Measurements from ENCODE around the gene ST6GAL1. TPM values are rescaled to one million over a fixed set of nuclear protein-coding genes. Genes with fewer than 3 reads are reported as not detected.
A peak's percentile ranks its signal among the peaks of the same experiment; 100 is the strongest.
"Not testable (repeated sequence)": the region's sequence is repeated elsewhere in the genome, so short reads cannot be mapped to it uniquely, and the experiment has no call there.

ST6GAL1 gene
- total RNA-seq, 1 donor from 2014 or later = 15.8 TPM

DNA sequence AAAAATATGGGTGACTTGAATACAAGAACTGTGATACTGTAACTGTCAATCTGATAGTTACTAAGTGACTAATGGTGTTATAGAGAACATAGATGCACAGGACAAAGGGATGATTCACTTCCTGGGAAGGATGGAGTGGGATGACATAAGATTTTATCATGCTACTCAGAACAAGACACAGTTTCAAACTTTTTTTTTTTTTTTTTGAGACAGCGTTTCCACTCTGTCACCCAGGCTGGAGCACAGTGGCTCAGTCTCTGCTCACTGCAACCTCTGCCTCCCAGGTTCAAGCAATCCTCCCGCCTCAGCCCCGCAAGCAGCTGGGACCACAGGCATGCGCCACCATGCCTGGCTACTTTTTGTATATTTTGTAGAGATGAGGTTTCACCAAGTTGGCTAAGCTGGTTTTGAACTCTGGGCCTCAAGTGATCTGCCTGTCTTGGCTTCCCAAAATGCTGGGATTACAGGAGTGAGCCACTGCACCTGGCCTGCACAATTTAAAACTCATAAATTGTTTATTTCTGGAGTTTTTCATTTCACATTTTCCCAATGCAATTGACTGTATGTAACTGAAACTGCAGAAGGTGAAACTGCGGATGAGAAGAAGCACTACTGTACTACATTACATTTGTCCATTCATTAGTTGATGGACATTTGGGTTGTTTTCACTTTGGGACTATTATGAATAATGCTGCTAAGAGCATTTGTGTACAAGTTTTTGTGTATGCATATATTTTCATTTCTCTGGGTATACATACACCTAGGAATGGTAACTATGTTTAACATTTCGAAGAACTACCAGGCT is 47.2 kb upstream of the ST6GAL1 start:
- H3K4me1 Mint-ChIP-seq (ENCODE audit: low read depth, unreplicated experiment) = peaks cover 33% of the 10 kb centered on the region
- Histone ChIP-seq H4K20me1 (ENCODE audit: insufficient read depth, low read length) (no peaks in the 10 kb centered on the region), H3K36me3 (ENCODE audit: insufficient read depth, low read length) (no peaks in the 10 kb centered on the region), H3K4me1 (ENCODE audit: insufficient read depth, low read length) (peaks cover 6% of the 10 kb centered on the region), H3K27me3 (ENCODE audit: insufficient read depth, low read length) (no peaks in the 10 kb centered on the region), H3K9me3 (ENCODE audit: insufficient read depth, low read depth, low read length) (no peaks in the 10 kb centered on the region), H2AFZ (ENCODE audit: low read depth, low read length) (no peak overlapping the region), H3K27ac (ENCODE audit: low read depth, low read length) (no peak overlapping the region), H3K4me2 (ENCODE audit: low read length) (peak overlapping the region; percentile 58), H3K9ac (ENCODE audit: low read length) (peak overlapping the region; percentile 10), H3K4me3 (ENCODE audit: insufficient read depth, low read depth, low read length) (no peak overlapping the region), H3K79me2 (ENCODE audit: insufficient read depth, low read length) (no peaks in the 10 kb centered on the region)
- FAIRE-seq = peak; percentile 49
- no peak overlapping the region for H3K4me3 Mint-ChIP-seq (ENCODE audit: unreplicated experiment)
- H3K27me3 Mint-ChIP-seq (ENCODE audit: low read depth, unreplicated experiment) = no peaks in the 10 kb centered on the region
- no peak for TF ChIP-seq EZH2 (IDR thresholded peaks at IDR 0.05; ENCODE audit: insufficient read depth, low read length)
- TF ChIP-seq, protein P1, sequence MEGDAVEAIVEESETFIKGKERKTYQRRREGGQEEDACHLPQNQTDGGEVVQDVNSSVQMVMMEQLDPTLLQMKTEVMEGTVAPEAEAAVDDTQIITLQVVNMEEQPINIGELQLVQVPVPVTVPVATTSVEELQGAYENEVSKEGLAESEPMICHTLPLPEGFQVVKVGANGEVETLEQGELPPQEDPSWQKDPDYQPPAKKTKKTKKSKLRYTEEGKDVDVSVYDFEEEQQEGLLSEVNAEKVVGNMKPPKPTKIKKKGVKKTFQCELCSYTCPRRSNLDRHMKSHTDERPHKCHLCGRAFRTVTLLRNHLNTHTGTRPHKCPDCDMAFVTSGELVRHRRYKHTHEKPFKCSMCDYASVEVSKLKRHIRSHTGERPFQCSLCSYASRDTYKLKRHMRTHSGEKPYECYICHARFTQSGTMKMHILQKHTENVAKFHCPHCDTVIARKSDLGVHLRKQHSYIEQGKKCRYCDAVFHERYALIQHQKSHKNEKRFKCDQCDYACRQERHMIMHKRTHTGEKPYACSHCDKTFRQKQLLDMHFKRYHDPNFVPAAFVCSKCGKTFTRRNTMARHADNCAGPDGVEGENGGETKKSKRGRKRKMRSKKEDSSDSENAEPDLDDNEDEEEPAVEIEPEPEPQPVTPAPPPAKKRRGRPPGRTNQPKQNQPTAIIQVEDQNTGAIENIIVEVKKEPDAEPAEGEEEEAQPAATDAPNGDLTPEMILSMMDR (IDR thresholded peaks at IDR 0.05; ENCODE audit: insufficient read depth, low read depth, low read length) = no peak
- peak overlapping the region; percentile 84 for H3K27ac Mint-ChIP-seq (ENCODE audit: unreplicated experiment)
- peak; percentile 80 for DNase-seq (ENCODE audit: low read depth)
- H3K9me3 Mint-ChIP-seq (ENCODE audit: unreplicated experiment) = no peaks in the 10 kb centered on the region
- H3K36me3 Mint-ChIP-seq (ENCODE audit: low read depth, unreplicated experiment) = no peaks in the 10 kb centered on the region

DNA sequence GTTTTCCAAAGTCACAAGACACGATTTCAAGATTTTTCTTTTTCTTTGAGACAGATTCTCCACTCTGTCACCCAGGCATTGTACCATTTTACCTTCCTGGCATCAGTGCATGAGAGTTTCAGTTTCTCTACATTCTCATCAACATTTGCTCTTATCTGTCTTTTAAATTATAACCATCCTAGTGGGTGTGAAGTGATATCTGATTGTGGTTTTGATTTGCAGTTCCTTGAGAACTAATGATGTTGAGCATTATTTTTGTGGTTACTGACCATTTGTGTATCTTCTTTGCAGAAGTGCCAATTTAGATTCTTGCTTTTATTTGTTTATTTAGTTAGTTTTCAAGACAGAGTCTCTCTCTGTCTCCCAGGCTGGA is 46.7 kb upstream of the ST6GAL1 start:
- DNase-seq (ENCODE audit: low read depth) = no peak
- TF ChIP-seq EZH2 (IDR thresholded peaks at IDR 0.05; ENCODE audit: insufficient read depth, low read length) = no peak
- TF ChIP-seq, protein P1 (IDR thresholded peaks at IDR 0.05; ENCODE audit: insufficient read depth, low read depth, low read length) = no peak
- H3K27me3 Mint-ChIP-seq (ENCODE audit: low read depth, unreplicated experiment) = no peaks in the 10 kb centered on the region
- Histone ChIP-seq H3K4me2 (ENCODE audit: low read length) (no peak overlapping the region), H3K36me3 (ENCODE audit: insufficient read depth, low read length) (no peaks in the 10 kb centered on the region), H3K4me1 (ENCODE audit: insufficient read depth, low read length) (peaks cover 6% of the 10 kb centered on the region), H2AFZ (ENCODE audit: low read depth, low read length) (no peak overlapping the region), H3K9me3 (ENCODE audit: insufficient read depth, low read depth, low read length) (no peaks in the 10 kb centered on the region), H3K27ac (ENCODE audit: low read depth, low read length) (no peak overlapping the region), H3K4me3 (ENCODE audit: insufficient read depth, low read depth, low read length) (no peak overlapping the region), H4K20me1 (ENCODE audit: insufficient read depth, low read length) (no peaks in the 10 kb centered on the region), H3K79me2 (ENCODE audit: insufficient read depth, low read length) (no peaks in the 10 kb centered on the region), H3K27me3 (ENCODE audit: insufficient read depth, low read length) (no peaks in the 10 kb centered on the region), H3K9ac (ENCODE audit: low read length) (no peak overlapping the region)
- no peak overlapping the region for H3K4me3 Mint-ChIP-seq (ENCODE audit: unreplicated experiment)
- H3K9me3 Mint-ChIP-seq (ENCODE audit: unreplicated experiment) = no peaks in the 10 kb centered on the region
- no peaks in the 10 kb centered on the region for H3K36me3 Mint-ChIP-seq (ENCODE audit: low read depth, unreplicated experiment)
- H3K4me1 Mint-ChIP-seq (ENCODE audit: low read depth, unreplicated experiment) = peaks cover 35% of the 10 kb centered on the region
- peak overlapping the region; percentile 84 for H3K27ac Mint-ChIP-seq (ENCODE audit: unreplicated experiment)
- no peak for FAIRE-seq

DNA sequence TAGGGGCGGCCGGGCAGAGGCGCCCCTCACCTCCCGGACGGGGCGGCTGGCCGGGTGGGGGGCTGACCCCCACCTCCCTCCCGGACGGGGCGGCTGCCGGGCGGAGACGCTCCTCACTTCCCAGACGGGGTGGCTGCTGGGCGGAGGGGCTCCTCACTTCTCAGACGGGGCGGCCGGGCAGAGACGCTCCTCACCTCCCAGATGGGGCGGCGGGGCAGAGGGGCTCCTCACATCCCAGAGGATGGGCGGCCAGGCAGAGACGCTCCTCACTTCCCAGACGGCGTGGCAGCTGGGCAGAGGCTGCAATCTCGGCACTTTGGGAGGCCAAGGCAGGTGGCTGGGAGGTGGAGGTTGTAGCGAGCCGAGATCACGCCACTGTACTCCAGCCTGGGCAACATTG is 45.5 kb upstream of the ST6GAL1 start:
- not testable (repeated sequence) for H3K36me3 Mint-ChIP-seq (ENCODE audit: low read depth, unreplicated experiment); H3K4me1 ChIP-seq (ENCODE audit: insufficient read depth, low read length); H3K27me3 ChIP-seq (ENCODE audit: insufficient read depth, low read length); H2AFZ ChIP-seq (ENCODE audit: low read depth, low read length); H3K27ac ChIP-seq (ENCODE audit: low read depth, low read length); H3K9me3 ChIP-seq (ENCODE audit: insufficient read depth, low read depth, low read length); H3K4me3 ChIP-seq (ENCODE audit: insufficient read depth, low read depth, low read length); H3K79me2 ChIP-seq (ENCODE audit: insufficient read depth, low read length); FAIRE-seq; H4K20me1 ChIP-seq (ENCODE audit: insufficient read depth, low read length); H3K4me2 ChIP-seq (ENCODE audit: low read length); H3K4me3 Mint-ChIP-seq (ENCODE audit: unreplicated experiment); H3K27ac Mint-ChIP-seq (ENCODE audit: unreplicated experiment); H3K27me3 Mint-ChIP-seq (ENCODE audit: low read depth, unreplicated experiment); H3K9ac ChIP-seq (ENCODE audit: low read length); DNase-seq (ENCODE audit: low read depth); H3K36me3 ChIP-seq (ENCODE audit: insufficient read depth, low read length); H3K9me3 Mint-ChIP-seq (ENCODE audit: unreplicated experiment)
- H3K4me1 Mint-ChIP-seq (ENCODE audit: low read depth, unreplicated experiment) = peaks cover 36% of the 10 kb centered on the region

Measured in astrocyte (in vitro differentiated cells and primary cell).